HEK293 (cell line): ENCODE data around the gene CELSR1.

ENCODE experiments used
- CTCF ChIP-seq: fragments of 450-650 bp; formaldehyde crosslinking; IDR thresholded peaks from 2 replicates; pipeline ENCODE4 v1.5.1; 2016; ENCODE audit warnings: missing biosample characterization, missing genetic modification characterization
- PATZ1 ChIP-seq: fragments of 450-650 bp; formaldehyde crosslinking; IDR thresholded peaks from 2 replicates; pipeline ENCODE4 v1.5.1; 2016; ENCODE audit warnings: missing biosample characterization, missing genetic modification characterization

- TF ChIP-seq PATZ1 (tag by site-specific recombination) (no peak), CTCF (tag by site-specific recombination) (no peak)
These were observed 211.2 kb downstream of the CELSR1 start for GRCh38 chr22:46326066-46326680.
